Left ventricle myocardium superior (tissue), 1 donor: ENCODE data around the gene DEK. TPM values are rescaled to one million over a fixed set of nuclear protein-coding genes. Genes with fewer than 3 reads are reported as not detected.

ENCODE experiments used
- ATAC-seq: fragments of 200-7000 bp; cut with Tn5 transposase; one replicate; pipeline ENCODE4 v1.9.1; 2020; ENCODE audit warnings: mild to moderate bottlenecking, moderate library complexity
- DNase-seq: peaks from one replicate; pipeline ENCODE4 v3.0.0-alpha.2; 2020
- intact Hi-C: fragments of 100-400 bp; cut with micrococcal nuclease; formaldehyde crosslinking; loops from one replicate; pipeline ENCODE4 v1.11.0; 2022
- total RNA-seq: library from RNA; stranded (reverse); fragmentation: NEBNext Ultra II Directional; extraction: Animal tissue kit (Norgen Biotek cat#: 25700); gene quantifications from one replicate; pipeline ENCODE4 v1.2.1, GENCODE V29; 2021
- donor health status: DM: no; HTN: yes; CAD: no; lungs with severe emphysema.

Gene DEK
- total RNA-seq, 1 donor from 2014 or later, result 69.1 TPM

DNA sequence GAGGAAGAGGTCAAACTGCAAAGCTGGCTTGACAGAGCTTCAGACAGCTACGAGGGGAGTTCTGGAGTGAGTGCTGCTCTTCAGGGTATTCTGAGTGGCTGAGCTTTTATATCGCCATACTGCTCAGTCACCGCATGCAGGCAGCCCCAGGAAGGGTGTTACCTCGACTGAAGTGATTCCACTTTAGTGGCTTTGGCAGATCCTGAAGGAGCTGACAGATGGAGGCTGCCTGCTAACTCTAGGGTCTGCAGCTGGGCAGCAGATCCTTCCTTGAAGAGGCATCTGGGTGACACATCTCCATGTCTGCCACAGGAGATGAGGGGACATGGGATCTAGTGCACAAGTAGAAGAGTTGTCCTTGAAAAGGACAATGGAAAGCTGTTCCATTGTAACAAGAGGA, 3.7 kb upstream of the DEK start:
- ATAC-seq (no peak), DNase-seq (no peak)
- intact Hi-C loops, result no loop called here

DNA sequence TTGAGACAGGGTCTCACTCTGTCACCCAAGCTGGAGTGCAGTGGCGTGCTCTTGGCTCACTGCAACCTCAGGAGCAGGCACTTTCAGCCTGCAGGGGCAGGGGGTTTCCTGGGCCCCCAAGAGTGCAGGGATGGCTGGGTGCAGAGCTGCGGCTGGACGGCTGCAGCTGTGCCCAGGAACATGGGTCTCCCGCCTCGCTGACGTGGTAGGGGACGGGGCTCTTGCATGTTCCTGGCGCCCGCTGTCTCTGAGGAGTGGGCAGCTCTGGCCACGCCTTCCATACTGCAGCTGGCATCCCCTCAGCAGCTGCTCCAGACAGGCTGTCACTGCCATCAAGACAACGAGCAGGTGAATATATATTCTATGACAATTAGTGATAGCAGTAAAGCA, 2.2 kb upstream of the DEK start:
- no peak for DNase-seq
- no peak for ATAC-seq
- intact Hi-C loops, result no loop called here

DNA sequence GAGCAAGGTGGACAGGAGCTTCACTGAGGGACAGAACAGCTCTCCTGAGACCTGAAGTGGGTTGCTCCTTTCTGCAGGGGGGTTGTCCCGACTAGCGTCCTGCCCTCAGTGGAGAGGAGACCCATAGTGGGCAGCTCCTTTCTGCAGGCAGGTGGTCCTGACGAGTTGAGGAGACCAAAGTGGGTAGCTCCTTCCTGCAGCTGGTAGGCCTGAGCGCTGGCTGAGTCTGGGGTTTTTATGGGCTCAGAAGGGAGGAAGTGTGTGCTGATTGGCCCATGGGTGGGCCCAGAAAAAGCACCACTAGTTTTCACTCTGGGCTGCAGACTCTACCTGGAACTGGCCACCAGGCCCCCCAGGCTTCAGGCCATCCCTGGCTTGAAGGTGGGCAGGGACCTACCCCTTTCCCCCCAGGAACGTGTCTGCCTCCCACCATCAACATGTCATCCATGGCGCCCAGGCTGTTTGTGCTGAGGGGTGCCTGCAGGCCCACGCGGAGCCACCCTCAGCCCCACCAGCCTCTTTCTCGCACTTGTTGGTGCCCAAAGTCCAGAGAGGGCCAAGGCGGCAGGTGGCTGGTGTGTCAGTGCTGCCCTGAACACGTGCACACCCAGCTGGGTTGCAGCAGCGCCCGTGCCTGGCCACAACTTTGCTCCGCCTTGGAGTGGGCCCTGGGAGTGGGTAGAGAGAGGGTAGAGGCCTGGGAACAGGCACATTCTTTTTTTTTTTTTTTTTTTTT, 1.6 kb upstream of the DEK start:
- DNase-seq (no peak), ATAC-seq (no peak)
- intact Hi-C loops, result no loop called here

DNA sequence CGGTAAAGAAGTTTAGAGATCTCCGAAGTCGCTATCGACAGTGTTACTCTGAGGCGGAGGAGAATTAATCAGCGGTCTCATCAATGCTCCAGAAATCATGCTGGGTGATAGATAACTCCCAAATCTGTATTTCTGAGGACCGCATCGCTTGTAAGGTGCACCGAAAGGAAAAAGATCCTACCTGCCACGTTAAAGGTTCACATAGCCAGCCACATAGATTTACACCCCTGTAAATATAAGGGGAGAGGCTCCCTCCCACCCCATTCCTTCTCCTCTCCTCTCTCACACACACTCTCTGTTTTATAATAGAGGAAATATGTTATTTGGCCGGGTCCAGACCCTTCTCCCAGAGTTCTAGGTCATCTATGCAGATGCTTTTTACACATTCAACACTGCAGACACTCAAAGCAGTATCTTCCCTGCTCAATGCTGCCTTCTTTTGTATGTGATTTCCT, 620 bp upstream of the DEK start:
- intact Hi-C loops, result no loop called here
- DNase-seq (no peak), ATAC-seq (no peak)

DNA sequence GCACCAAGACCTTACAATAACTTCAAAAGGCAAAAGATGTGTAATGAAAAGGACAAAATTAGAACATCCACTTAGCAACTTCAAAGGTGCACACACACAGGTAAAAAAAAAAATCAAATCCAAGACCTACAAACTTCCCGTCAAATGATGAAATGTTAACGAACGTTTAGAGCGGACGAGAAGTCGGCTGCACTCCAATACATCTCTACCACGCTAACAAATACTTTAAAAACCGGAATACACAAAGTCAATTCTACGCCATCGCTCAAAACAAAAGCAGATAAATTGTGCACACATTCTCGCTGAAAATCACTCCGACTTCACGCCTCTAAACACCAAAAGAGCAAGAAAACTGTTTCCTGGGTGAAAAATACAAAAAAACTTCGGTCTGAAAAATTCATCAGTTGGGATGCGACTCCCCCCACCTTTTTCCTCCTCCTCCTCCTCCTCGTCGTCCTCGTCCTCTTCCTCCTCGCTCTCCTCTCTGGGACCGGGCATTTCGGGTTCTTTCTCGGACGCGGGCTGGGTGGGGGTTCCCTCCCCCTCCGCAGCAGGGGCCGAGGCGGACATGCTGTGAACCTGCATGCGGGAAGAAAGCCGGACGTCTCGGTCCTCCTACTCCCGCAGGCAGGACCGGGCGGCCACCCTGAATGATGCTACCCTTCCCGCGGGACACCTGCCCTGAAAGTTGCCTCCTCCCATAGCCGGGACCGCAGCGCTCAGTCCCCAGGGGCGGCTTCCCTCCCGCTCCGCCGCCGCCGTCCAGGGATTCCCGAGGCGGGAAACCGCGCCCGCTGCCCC, 712 bp downstream of the DEK start:
- intact Hi-C loops, result no loop called here
- ATAC-seq (no peak), DNase-seq (no peak)

DNA sequence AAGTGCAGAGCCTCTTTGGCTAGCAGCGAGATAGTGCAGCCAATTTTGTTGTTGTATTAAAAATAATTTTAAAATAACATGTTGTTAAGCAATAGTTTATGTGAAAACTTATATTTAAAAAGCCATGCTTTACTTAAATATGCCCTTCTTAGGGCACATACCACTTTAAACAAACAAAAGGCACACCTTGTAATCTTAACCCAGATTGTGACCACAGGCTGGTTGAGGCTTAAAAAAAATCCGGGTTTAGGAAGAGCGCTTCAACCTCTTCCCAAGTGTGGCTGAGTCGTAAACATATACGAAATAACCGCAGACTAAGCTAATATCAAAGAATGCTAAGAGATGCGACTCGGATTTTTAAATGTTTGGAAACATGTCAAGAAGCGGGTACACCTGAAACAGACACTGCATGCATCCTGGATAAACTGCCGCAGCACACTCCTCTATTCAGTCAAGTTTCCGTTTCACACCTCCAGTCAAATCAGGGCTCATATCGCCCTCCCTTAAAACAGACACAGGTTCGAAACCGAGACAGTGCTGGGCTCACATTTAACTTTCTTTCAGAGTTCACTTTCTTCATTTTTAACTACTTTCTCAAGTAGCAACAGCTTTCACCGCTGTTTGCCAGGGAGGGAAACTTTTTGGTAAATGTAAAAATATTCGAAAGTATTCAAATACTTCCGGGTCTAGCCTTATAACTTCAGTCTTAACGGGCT, 1.5 kb downstream of the DEK start:
- intact Hi-C loops, result no loop called here
- ATAC-seq (no peak), DNase-seq (no peak)

DNA sequence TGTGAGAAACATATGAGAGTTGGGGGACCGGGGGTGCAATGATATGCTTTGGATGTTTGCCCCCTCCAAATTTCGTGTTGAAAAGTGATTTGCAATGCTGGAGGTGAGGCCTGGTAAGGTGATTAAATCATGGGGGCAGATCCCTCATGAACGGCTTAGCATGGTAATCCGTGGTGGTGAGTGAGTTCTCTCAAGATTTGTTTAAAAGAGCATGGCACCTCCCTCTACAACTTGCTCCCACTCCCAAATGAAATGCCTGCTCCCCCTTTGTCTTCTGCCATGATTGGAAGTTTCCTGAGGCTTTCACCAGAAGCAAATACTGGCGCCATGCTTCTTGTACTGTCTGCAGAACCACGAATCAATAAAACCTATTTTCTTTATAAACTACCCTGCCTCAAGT, 2.5 kb downstream of the DEK start:
- intact Hi-C loops, result no loop called here
- ATAC-seq, result no peak

DNA sequence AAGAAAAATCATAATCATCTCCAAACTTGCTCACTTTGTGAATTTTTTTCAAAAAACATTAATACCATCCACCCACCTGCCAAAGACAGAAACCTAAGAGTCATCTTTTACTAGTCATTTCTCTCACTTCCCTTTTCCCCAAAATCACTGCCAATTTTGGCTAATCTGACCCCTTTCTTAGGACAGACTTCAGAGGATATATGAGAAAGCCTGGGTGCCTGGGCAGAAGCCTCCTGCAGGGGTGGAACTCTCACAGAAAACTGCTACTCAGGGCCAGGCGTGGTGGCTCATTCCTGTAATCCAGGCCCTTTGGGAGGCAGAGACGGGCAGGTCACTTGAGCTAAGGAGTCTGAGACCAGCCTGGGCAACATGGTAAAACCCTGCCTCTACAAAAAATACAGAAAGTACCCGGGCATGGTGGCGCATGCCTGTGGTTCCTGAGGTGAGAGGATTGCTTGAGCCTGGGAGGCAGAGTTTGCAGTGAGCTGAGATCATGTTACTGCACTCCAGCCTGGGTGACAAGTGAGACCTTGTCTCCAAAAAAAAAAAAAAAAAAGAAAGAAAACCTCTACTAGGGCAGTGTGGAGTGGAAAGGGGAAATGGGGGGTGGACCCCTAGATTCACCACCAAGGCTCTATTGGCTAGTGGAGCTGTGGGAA, 3.8 kb downstream of the DEK start:
- no peak for DNase-seq
- intact Hi-C loops, result no loop called here
- ATAC-seq, result no peak

More for the DNA sequence above, 2.5 kb downstream of the DEK start:
- no peak for DNase-seq

DNA sequence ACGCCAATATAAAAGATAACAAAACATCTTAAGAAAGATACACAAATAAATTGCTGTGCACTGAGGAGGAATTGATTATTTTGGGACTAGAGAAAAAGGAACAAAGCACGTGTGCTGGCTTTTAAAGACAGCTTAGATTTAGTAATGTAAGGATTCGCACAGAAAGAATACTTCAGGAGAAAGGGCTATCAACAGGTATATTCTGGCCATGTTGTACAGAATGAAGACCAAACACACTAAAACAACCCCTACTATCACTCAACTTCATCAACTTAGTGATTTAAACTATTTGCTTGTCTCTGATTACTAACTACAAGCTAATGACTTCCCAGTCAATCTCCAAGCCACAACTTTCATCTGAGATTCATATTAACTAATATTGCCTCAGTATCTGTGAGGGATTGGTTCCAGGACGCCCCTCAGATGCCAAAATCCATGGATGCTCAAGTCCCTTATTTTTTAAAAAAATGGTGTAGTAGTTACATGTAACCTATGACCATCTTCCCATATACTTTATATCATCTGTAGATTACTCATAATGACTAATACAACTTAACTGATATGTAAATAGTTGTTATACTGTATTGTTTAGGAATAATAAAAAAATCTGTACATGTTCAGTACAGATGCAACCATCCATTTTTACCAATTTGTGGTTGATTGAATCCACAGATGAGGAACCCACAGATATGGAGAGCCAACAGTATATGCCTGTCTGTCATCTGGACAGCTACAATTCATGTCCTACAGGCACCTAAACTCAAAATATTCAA, 4.5 kb downstream of the DEK start:
- DNase-seq (no peak), ATAC-seq (no peak)
- intact Hi-C loops, result no loop called here

DNA sequence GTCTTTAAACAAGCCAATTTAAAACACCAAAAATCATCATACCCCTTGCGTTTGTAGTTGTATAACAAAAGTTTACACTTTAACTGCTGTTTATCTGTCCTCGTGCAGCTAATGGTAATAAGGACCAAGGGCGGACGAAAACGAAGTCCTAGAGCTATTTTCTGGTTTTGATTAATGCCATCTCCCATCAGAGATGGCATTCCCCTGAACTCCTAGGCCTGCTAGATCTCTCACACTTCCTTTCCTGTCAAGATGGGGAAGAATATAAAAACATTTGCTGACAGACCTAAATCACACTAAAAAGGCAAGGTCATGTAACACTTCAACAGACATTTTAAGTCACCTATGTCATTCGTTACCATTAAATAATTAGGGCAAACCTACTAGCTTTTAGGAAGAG, 9.5 kb downstream of the DEK start:
- no peak for ATAC-seq
- DNase-seq, result no peak
- intact Hi-C loops, result no loop called here

DNA sequence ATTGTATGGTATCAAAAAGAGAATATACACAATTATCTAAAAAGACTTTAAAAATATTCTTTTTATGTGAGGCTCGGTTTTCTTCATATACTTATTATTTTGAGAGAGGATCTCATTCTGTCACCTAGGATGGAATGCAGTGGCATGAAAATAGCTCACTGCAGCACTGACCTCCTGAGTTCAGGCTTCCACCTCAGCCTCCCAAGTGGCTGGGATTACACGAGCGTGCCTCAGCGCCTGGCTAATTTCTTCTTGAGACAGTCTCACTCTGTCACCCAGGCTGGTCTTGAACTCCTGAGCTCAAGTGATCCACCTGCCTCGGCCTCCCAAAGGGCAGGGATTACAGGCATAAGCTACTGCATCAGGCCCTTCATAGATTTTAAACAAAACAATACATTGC, 10.7 kb downstream of the DEK start:
- no peak for DNase-seq
- intact Hi-C loops, result no loop called here
- peak; percentile 49 for ATAC-seq

DNA sequence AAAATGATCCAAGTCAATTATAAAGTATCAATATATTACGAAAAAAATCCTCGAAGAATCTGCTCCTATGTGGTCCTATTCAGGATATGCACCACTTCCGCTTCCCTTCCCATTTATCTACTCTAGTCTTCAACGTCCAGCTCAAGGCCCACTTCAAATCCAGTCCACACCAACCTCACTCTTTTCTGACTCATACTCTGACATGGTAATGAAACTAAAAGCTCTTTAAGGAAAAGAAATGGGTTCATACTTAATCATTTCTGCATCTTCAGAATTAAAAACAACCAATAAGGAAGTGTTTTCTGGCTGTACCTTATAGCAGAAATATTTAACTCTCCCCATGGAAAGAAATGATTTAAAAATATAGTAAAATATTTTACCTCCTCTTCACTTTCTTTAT, 15.1 kb downstream of the DEK start:
- ATAC-seq (no peak), DNase-seq (no peak)
- intact Hi-C loops, result no loop called here

DNA sequence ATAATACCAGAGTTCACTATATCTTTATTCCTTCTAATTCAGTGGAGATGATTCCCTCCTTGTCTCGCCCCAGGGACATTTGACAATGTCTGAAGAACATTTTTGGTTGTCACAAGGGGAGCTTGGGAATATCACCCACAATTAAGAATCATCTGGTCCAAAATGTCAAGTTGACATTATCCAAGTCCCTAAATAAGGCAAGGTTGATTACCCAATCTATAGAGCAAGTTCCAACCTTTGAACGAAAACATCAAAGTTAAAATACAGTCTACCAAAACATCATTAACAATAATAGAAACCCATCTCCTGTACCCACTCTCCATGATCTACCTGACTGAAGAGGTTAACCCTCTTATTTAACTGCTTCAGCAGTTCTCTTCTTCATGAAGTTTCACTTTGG, 15.6 kb downstream of the DEK start:
- no peak for ATAC-seq
- intact Hi-C loops, result no loop called here
- DNase-seq, result no peak

DNA sequence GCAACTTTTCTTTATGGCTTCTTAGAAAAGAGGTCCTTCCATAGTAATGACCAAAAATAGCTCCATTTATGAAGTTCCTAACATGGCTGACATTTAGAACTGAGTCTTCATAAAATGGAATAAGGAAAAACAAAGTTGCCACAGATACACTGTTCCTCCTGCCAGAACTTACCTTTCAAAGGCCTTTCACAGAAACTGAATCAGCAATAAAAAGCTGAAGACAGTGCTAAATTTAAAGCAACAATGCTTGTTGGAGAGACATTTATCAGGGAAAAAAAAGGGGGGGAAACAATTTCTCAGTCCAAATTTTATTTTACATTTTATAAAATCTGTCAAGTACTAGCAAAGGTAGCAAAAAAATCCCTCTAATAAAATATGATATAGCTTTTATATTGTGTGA, 17.3 kb downstream of the DEK start:
- DNase-seq, result no peak
- intact Hi-C loops, result no loop called here
- no peak for ATAC-seq

DNA sequence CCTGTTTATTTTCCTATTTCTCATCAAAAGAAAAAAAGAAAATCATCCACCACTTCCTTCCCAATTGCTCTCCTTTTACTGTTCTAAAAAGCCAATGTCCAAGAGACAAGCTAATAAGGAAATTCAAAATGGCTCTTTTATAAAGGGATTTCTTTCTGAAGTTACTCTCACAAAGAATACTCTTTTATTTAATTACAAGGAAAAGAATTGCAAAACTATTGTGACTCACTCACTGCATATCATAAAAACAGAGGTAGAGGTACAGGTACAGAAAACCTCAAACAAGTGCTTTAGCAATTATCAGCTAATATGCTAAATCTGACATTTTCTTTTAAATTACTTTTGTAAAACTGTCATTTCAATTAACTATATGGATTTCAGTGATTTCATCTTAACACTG, 18.1 kb downstream of the DEK start:
- intact Hi-C loops, result no loop called here
- DNase-seq, result no peak
- ATAC-seq, result no peak

DNA sequence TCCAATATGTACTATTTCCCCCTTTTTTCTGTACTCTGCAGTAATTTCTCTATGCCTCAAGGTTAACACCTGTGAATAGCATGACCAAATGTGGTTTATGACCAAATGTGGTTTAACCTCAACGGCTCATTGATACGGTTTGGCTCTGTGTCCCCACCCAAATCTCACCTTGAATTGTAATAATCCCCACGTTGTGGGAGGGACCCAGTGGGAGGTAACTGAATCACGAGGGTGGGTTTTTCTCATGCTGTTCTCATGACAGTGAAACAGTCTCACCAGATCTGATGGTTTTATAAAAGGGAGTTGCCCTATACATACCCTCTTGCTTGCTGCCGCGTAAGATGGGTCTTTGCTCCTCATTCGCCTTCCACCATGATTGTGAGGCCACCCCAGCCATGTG, 18.7 kb downstream of the DEK start:
- no peak for DNase-seq
- ATAC-seq, result no peak

DNA sequence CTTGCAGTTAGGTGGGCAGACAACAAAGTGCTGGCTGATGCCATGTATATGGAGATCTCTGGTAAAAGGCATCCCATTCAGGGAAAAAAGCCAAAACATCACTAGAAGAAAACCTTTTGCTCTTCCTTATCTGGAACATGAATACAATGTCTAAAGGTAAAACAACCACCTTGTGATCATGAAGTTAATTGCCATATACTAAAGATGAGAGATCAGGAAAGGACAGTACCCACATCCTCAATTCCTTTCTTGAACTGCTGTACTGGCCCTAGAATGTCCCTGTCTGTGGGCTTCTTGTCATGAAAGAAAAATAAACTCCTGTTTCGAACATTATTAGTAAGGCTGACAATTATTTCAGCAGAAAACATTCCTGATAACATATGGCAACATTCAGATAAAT, 19.3 kb downstream of the DEK start:
- intact Hi-C loops, result no loop called here
- no peak for DNase-seq

More for the DNA sequence above, 18.7 kb downstream of the DEK start:
- intact Hi-C loops, result no loop called here

DNA sequence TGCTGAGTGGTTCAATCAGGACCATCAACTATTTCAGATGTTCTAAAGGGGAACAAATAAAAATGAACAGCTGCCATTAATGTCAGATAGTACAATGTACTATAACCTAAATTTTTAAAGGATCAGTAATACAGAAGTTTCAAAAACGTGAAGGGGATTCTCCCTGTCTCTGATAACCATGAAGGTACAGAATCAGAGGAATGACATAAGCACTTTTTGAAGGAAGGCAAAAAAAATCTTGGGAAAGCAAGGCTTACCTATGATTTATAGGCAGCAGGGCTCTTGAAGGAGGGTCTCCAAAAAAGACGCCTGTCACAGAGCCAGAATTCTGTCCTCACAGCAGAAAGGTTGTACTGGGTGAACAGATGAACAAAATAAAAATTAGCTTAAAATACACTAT, 20.1 kb downstream of the DEK start:
- intact Hi-C loops, result no loop called here
- DNase-seq (no peak), ATAC-seq (no peak)

More for the DNA sequence above, 19.3 kb downstream of the DEK start:
- ATAC-seq, result no peak

DNA sequence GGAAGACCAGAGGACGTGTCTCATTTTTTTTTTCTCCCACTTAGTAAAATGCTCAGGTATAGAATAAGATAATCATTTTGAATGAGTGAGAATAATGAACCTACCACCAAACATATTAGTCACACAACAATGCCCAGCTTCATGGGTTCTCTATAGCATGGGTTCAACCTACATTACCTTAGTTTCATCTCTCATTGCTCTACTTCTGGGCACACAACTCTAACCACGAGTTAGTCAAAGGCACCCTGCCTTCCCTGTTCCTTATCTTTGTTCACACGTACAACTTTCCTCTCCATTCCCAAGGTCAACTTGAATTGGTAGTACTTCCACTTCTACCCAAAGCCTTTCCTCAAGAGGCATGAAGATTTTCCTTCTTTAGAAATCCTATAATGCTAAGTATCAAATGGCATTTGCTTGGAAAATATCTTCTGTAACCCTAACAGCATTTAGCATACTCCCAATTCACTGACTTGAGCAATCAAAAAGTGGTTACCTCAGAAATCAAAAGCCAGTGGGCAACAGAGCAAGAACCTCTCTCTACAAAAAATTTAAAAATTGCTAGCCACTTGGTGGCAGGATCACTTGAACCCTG, 20.9 kb downstream of the DEK start:
- ATAC-seq, result peak; percentile 61
- intact Hi-C loops, result no loop called here
- no peak for DNase-seq
